IPS-NIHi7 (cell line): ENCODE measurements around the gene CLTCL1.
"Not testable (repeated sequence)": the region's sequence is repeated elsewhere in the genome, so short reads cannot be mapped to it uniquely, and the experiment has no call there.

ENCODE experiments used
- DNase-seq: peaks from one replicate; pipeline ENCODE4 v3.0.0; 2012; ENCODE audit warnings: mixed read lengths; ENCODE audit errors: extremely low spot score

The CLTCL1 gene

GRCh38 chr22:19290400-19291217 is 910 bp downstream of the CLTCL1 start:
- DNase-seq = no peak

GRCh38 chr22:19289475-19290161 is 1.9 kb downstream of the CLTCL1 start:
- DNase-seq = no peak

GRCh38 chr22:19287889-19288288 is 3.6 kb downstream of the CLTCL1 start:
- no peak for DNase-seq

GRCh38 chr22:19287076-19287707 is 4.3 kb downstream of the CLTCL1 start:
- no peak for DNase-seq

DNA sequence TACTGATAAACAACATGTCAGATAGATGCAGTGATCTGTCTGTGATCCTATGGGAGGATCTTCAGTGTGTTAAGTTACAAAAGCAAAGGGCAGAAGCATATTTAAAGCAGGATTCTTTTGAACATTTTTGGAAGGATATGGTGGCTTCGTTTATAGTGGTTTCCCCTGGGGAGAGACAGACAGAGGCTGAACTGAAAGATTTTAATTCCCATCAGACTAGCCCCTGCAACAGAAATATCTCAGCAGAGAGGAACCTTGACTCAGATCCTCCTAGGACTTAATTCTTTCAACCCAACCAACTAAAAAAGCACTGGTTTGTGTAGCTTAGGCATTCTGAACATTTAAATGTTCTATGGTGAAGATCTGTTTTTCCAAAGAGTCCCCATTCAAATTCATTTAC is 5.7 kb downstream of the CLTCL1 start:
- DNase-seq = no peak

GRCh38 chr22:19279143-19279542 is 12.4 kb downstream of the CLTCL1 start:
- not testable (repeated sequence) for DNase-seq

DNA sequence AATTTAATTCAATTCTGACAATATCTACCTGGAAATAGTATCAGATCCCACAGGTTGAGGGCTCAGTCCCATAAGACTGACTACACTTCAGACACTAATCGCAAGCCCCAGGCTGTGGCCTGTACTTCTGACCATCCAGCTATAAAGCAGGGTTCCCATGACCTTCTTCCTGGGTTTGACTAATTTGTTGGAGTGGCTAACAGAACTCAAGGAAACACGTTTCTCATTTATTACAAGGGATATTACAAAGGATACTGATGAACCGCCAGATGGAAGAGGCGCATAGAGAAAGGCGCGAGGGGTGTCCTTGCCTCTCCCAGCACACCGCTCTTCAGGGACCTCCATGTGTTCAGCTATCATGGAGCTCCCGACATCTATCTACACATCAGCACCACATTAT is 13.7 kb downstream of the CLTCL1 start:
- DNase-seq = no peak

DNA sequence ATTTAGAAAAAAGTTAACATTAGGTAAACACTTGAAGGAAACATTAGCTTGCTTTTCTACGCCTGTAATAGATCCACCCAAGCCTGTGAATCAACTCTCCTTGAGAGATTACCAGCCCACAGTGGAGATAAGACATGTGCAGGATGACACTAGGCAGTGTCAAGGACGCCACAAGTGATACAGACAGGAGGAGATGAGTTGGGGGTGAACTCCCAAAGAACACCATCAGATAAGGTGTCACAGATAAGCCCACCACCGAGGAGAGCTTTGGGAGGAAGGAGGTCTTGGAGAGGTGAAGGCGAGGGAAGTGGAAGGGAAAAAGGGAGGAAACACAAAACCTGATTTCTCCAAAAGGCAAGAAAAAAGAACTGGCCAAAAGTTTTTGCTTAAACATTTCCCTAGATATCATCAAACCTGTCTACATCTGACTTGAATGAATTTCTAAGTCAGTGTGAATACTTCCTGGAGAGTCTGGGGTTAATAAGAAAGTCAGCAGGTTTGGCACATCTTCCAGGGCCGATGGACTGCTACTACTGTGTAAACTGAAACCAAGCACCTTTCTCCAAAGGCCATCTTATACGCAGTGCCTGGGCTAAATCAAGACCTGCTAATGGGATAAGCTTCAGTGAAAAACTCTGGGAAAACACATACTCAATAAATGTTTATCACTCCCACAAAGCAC is 15.5 kb downstream of the CLTCL1 start:
- DNase-seq = no peak

DNA sequence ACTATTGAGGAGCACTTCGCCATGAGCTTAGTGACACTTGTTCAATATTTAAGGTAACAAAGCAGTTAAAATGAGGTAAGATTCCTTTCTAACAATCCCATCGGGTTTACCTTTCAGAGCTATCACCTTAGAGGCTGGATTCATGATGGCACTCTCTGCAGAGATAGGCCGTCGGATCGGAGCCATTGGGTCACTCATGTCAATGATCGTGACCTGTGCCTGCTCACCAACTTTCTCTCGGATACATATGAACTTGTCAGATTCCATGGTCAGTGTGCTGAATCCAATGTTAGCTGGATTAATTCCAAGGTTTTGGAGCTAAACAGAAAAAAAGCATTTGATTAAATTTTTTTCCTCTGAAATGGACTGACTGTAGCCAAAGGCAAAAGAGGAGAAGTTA is 16.0 kb downstream of the CLTCL1 start:
- no peak for DNase-seq

- no peak for DNase-seq
These were observed 16.4 kb downstream of the CLTCL1 start for GRCh38 chr22:19275104-19275503.

GRCh38 chr22:19271856-19272535 is 19.5 kb downstream of the CLTCL1 start:
- no peak for DNase-seq

- DNase-seq = no peak
These were observed 20.2 kb downstream of the CLTCL1 start for GRCh38 chr22:19271273-19271855.

DNA sequence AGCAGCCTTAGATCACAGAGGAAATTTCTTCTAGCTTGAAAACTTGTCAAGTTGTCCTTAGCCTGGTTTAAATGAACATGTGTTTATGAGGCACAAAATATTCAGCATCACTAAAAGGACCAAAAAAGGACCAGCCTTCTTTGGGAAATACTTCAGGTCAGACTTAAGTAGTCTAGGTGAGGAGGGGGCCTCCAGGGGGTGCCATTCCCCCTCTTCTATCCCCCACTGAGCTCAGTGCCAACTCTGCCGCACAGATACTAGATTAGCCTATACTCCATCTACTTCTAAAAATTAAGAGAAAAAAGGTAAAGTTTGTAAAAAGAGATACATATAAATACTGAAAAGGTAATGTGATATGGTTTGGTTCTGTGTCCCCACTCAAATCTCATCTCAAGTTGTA is 20.6 kb downstream of the CLTCL1 start:
- DNase-seq = no peak

- DNase-seq = no peak
These were observed 24.9 kb downstream of the CLTCL1 start for GRCh38 chr22:19266547-19267086.

DNA sequence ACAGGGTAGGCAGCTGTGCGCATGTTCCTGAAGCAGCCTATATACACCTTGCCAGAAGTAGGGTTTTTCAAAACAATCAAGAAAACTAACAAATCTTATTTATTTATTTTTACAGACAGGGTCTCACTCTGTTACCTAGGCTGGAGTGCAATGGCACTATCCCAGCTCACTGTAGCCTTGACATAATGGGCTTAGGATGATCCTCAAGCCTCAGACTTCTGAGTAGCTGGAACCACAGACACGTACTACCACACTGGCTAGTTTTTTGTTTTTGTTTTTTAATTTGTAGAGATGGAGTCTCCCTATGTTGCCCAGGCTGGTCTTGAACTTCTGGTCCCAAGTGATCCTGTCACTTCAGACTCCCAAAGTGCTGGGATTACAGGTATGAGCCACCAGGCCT is 25.7 kb downstream of the CLTCL1 start:
- DNase-seq = no peak

- DNase-seq = no peak
These were observed 30.7 kb downstream of the CLTCL1 start for GRCh38 chr22:19260804-19261203.

- DNase-seq = no peak
These were observed 31.3 kb downstream of the CLTCL1 start for GRCh38 chr22:19260194-19260593.

- not testable (repeated sequence) for DNase-seq
These were observed 32.6 kb downstream of the CLTCL1 start for GRCh38 chr22:19258968-19259288.

- DNase-seq = no peak
These were observed 33.1 kb downstream of the CLTCL1 start for GRCh38 chr22:19258371-19258770.

- not testable (repeated sequence) for DNase-seq
These were observed 35.2 kb downstream of the CLTCL1 start for GRCh38 chr22:19256362-19256761.

DNA sequence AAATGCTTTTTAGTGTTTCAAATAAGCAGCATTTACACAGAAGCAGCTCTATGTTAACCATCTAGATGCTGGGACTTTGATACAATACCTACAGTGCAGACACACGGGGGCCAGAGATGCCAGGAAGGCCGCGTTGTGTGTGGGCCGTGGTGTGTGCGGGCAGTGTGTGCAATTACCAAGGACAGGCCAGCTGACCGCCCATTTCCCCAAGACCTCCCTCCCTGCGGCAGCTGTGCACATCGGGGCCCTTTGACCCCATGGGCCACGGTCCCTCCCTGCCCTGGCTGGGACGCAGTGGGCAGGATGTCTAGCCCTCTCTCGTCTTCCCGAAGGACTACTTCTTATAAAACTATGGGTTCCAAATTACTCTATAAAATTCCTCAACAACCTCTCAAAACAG is 38.4 kb downstream of the CLTCL1 start:
- DNase-seq = no peak
